Astrocyte (in vitro differentiated cells and primary cell): ENCODE measurements around the gene RABL3. TPM values are rescaled to one million over a fixed set of nuclear protein-coding genes. Genes with fewer than 3 reads are reported as not detected.
A peak's percentile ranks its signal among the peaks of the same experiment; 100 is the strongest.
"Not testable (repeated sequence)": the region's sequence is repeated elsewhere in the genome, so short reads cannot be mapped to it uniquely, and the experiment has no call there.

Source experiments
- DNase-seq: peaks from one replicate; pipeline ENCODE4 v3.0.0-alpha.2; 2010; ENCODE audit warnings: low read depth
- FAIRE-seq: peaks from 2 replicates; lab custom pipeline; 2011; peaks lifted over from hg19 to GRCh38; lab: Jason Lieb, UNC
- H2AFZ ChIP-seq: 2 replicates; pipeline ENCODE4 v1.6.0; 2012; ENCODE audit warnings: low read depth, low read length, inconsistent platforms
- H3K27ac ChIP-seq: 2 replicates; pipeline ENCODE4 v1.5.1; 2011; ENCODE audit warnings: low read depth, low read length, inconsistent platforms
- H3K27me3 ChIP-seq: 2 replicates; pipeline ENCODE4 v1.6.0; 2011; ENCODE audit warnings: low read length, inconsistent platforms; ENCODE audit not compliant: insufficient read depth
- H3K36me3 ChIP-seq: 2 replicates; pipeline ENCODE4 v1.5.1; 2011; ENCODE audit warnings: low read length, inconsistent platforms; ENCODE audit not compliant: insufficient read depth
- H3K4me1 ChIP-seq: 2 replicates; pipeline ENCODE4 v1.5.1; 2011; ENCODE audit warnings: low read length, inconsistent platforms; ENCODE audit not compliant: insufficient read depth
- H3K4me2 ChIP-seq: 2 replicates; pipeline ENCODE4 v1.6.0; 2012; ENCODE audit warnings: low read length, inconsistent platforms
- H3K4me3 ChIP-seq: 2 replicates; pipeline ENCODE4 v1.5.1; 2011; ENCODE audit warnings: low read depth, mild to moderate bottlenecking, low read length, inconsistent platforms; ENCODE audit not compliant: insufficient read depth
- H3K79me2 ChIP-seq: 2 replicates; pipeline ENCODE4 v1.6.0; 2012; ENCODE audit warnings: mild to moderate bottlenecking, low read length, inconsistent platforms; ENCODE audit not compliant: insufficient read depth
- H3K9ac ChIP-seq: 2 replicates; pipeline ENCODE4 v1.6.0; 2012; ENCODE audit warnings: mild to moderate bottlenecking, low read length, inconsistent platforms
- H3K9me3 ChIP-seq: 2 replicates; pipeline ENCODE4 v1.5.1; 2012; ENCODE audit warnings: low read depth, mild to moderate bottlenecking, low read length, inconsistent platforms; ENCODE audit not compliant: insufficient read depth
- H4K20me1 ChIP-seq: 2 replicates; pipeline ENCODE4 v1.6.0; 2012; ENCODE audit warnings: low read length, inconsistent platforms; ENCODE audit not compliant: insufficient read depth
- H3K27ac Mint-ChIP-seq: one replicate; pipeline ENCODE4 v1.8.0; 2021; ENCODE audit warnings: mild to moderate bottlenecking, mixed read lengths; ENCODE audit not compliant: unreplicated experiment
- H3K27me3 Mint-ChIP-seq: one replicate; pipeline ENCODE4 v1.8.0; 2021; ENCODE audit warnings: low read depth, mixed read lengths; ENCODE audit not compliant: unreplicated experiment
- H3K36me3 Mint-ChIP-seq: one replicate; pipeline ENCODE4 v1.8.0; 2021; ENCODE audit warnings: low read depth, mixed read lengths; ENCODE audit not compliant: unreplicated experiment
- H3K4me1 Mint-ChIP-seq: one replicate; pipeline ENCODE4 v1.8.0; 2021; ENCODE audit warnings: low read depth, mixed read lengths; ENCODE audit not compliant: unreplicated experiment
- H3K4me3 Mint-ChIP-seq: one replicate; pipeline ENCODE4 v1.8.0; 2021; ENCODE audit warnings: mild to moderate bottlenecking, moderate library complexity, mixed read lengths; ENCODE audit not compliant: unreplicated experiment
- H3K9me3 Mint-ChIP-seq: one replicate; pipeline ENCODE4 v1.8.0; 2021; ENCODE audit warnings: mild to moderate bottlenecking, mixed read lengths; ENCODE audit not compliant: unreplicated experiment
- EZH2 ChIP-seq: IDR thresholded peaks from 2 replicates; pipeline ENCODE4 v1.6.1; 2012; ENCODE audit warnings: mild to moderate bottlenecking, low read length, inconsistent platforms; ENCODE audit not compliant: insufficient read depth
- total RNA-seq: library from RNA; stranded (reverse); gene quantifications from 2 replicates; pipeline ENCODE4 v1.2.1, GENCODE V29; 2021
- TF ChIP-seq, protein P1 (sequence below): IDR thresholded peaks from 2 replicates; pipeline ENCODE4 v1.5.1; 2011; ENCODE audit warnings: low read depth, mild to moderate bottlenecking, inconsistent platforms, low read length, moderate library complexity; ENCODE audit not compliant: insufficient read depth

The RABL3 gene
- total RNA-seq, 1 donor from 2014 or later, result 16.8 TPM

DNA sequence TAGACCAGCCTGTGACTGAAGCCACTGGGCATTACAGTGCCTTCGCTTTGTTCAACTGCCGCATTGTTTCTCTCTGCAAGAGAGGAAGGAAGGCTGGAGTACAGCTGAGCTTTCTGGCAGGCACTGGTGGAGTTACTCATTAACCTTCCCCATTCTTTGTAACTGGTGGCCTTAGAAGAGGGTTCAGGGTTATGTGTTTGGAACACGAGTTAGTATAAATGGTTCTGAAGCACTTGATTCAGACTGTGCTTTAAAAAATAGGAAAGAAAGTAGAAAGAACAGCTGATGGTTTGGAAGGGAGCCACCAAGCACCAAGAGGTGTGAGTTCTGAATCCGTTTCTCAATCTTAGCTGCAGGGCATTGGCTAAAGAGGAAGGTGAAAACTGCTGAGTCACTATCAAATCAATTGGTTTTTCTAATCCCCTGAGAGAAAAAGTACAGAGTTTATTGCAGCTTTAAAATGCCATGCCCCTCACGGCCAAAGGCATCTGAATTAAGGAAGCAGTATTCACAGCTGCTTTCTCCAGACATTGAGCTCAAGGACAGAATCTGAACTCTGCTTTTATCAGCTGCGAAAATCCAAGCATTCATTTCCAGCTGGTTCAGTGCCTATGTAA is 63.9 kb downstream of the RABL3 start:
- FAIRE-seq (peak; percentile 26), DNase-seq (peak; percentile 71)
- peak overlapping the region; percentile 64 for H3K27ac Mint-ChIP-seq
- H3K4me1 ChIP-seq, result peaks cover 10% of the 10 kb centered on the region
- peaks cover 5% of the 10 kb centered on the region for H3K9me3 Mint-ChIP-seq
- no peaks in the 10 kb centered on the region for H3K9me3 ChIP-seq
- peak overlapping the region; percentile 22 for H3K27ac ChIP-seq
- H3K27me3 ChIP-seq, result no peaks in the 10 kb centered on the region
- no peaks in the 10 kb centered on the region for H4K20me1 ChIP-seq
- no peaks in the 10 kb centered on the region for H3K36me3 Mint-ChIP-seq
- H3K4me2 ChIP-seq, result peak overlapping the region; percentile 69
- peak overlapping the region; percentile 47 for H3K4me3 Mint-ChIP-seq
- H3K36me3 ChIP-seq, result no peaks in the 10 kb centered on the region
- H2AFZ ChIP-seq, result peak overlapping the region; percentile 37
- peaks cover 27% of the 10 kb centered on the region for H3K4me1 Mint-ChIP-seq
- H3K79me2 ChIP-seq, result no peaks in the 10 kb centered on the region
- H3K4me3 ChIP-seq, result no peak overlapping the region
- H3K27me3 Mint-ChIP-seq, result no peaks in the 10 kb centered on the region
- H3K9ac ChIP-seq, result peak overlapping the region; percentile 32
- TF ChIP-seq EZH2, result no peak
- TF ChIP-seq, protein P1, sequence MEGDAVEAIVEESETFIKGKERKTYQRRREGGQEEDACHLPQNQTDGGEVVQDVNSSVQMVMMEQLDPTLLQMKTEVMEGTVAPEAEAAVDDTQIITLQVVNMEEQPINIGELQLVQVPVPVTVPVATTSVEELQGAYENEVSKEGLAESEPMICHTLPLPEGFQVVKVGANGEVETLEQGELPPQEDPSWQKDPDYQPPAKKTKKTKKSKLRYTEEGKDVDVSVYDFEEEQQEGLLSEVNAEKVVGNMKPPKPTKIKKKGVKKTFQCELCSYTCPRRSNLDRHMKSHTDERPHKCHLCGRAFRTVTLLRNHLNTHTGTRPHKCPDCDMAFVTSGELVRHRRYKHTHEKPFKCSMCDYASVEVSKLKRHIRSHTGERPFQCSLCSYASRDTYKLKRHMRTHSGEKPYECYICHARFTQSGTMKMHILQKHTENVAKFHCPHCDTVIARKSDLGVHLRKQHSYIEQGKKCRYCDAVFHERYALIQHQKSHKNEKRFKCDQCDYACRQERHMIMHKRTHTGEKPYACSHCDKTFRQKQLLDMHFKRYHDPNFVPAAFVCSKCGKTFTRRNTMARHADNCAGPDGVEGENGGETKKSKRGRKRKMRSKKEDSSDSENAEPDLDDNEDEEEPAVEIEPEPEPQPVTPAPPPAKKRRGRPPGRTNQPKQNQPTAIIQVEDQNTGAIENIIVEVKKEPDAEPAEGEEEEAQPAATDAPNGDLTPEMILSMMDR, result no peak

DNA sequence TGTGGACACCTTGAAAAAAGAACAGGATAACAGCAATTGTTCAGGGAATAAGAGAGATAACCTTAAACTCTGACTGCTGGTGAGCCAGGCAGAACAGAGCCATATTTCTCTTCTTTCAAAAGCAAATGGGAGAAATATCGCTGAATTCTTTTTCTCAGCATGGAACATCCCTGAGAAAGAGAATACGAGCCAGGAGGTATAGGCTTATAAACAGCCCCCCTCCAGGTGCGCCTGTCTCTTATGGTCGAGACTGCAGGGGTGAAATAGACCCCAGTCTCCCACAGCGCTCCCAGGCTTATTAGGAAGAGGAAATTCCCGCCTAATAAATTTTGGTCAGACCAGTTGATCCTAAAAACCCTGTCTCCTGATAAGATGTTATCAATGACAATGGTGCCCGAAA is 65.1 kb downstream of the RABL3 start:
- peaks cover 10% of the 10 kb centered on the region for H3K4me1 ChIP-seq
- H3K27me3 ChIP-seq, H3K36me3 ChIP-seq, H4K20me1 ChIP-seq, H2AFZ ChIP-seq, H3K36me3 Mint-ChIP-seq, H3K27me3 Mint-ChIP-seq, H3K9me3 Mint-ChIP-seq, H3K9ac ChIP-seq, H3K4me3 ChIP-seq, DNase-seq, H3K79me2 ChIP-seq, FAIRE-seq, H3K27ac ChIP-seq, H3K4me2 ChIP-seq, H3K4me3 Mint-ChIP-seq, H3K9me3 ChIP-seq, H3K27ac Mint-ChIP-seq: not testable (repeated sequence)
- H3K4me1 Mint-ChIP-seq, result peaks cover 17% of the 10 kb centered on the region

DNA sequence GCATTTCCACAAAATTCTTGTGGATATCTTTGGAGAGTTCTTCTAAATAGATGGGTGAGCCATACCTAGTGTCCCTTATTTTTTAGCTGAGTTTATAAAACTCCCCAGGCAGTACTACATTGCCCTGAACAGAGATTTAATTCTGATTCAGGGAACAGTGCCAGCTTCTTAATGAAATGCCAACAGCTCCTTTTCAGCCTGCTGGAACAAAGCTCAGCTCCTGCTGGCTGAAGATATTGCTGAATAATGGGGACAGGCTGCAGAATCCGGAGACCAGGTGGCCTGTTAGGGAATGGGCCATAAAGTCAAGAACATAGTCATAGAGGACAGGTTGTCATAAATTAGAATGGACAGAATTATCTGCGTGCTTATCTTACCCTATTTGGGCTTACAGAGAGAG is 69.2 kb downstream of the RABL3 start:
- no peak for DNase-seq
- Mint-ChIP-seq H3K4me3 (no peak overlapping the region), H3K27ac (no peak overlapping the region), H3K9me3 (peaks cover 2% of the 10 kb centered on the region), H3K36me3 (no peaks in the 10 kb centered on the region), H3K27me3 (no peaks in the 10 kb centered on the region), H3K4me1 (peaks cover under 1% of the 10 kb centered on the region)
- peaks cover 3% of the 10 kb centered on the region for H3K4me1 ChIP-seq
- H2AFZ ChIP-seq, result no peak overlapping the region
- H3K4me2 ChIP-seq, result no peak overlapping the region
- H3K79me2 ChIP-seq, result no peaks in the 10 kb centered on the region
- no peaks in the 10 kb centered on the region for H3K27me3 ChIP-seq
- TF ChIP-seq EZH2, result no peak
- TF ChIP-seq, protein P1, result no peak
- no peaks in the 10 kb centered on the region for H3K36me3 ChIP-seq
- no peak overlapping the region for H3K9ac ChIP-seq
- no peak overlapping the region for H3K27ac ChIP-seq
- H3K9me3 ChIP-seq, result no peaks in the 10 kb centered on the region
- H4K20me1 ChIP-seq, result no peaks in the 10 kb centered on the region
- no peak overlapping the region for H3K4me3 ChIP-seq
- FAIRE-seq, result no peak
